Left renal cortex interstitium (tissue), 4 donors: ENCODE measurements around the gene YES1. TPM values are rescaled to one million over a fixed set of nuclear protein-coding genes. Genes with fewer than 3 reads are reported as not detected.
"Not testable (repeated sequence)": the region's sequence is repeated elsewhere in the genome, so short reads cannot be mapped to it uniquely, and the experiment has no call there.

Experiments used
- DNase-seq, 4 donors: peaks; one replicate each; pipeline ENCODE4 v3.0.0-alpha.2; 2013; ENCODE audit warnings: low read depth in 4 of 4, low spot score in 2 of 4, missing footprints in 1 of 4
- polyA plus RNA-seq, 4 donors: library from polyadenylated mRNA; unstranded; fragments of 120-200 nt; gene quantifications; one replicate each; pipeline ENCODE4 v1.2.1, GENCODE V29; 2013; ENCODE audit not compliant: insufficient read length in 4 of 4

Gene YES1
- polyA plus RNA-seq, 4 donors = 60.8 to 71.2 (median 69.0) TPM

DNA sequence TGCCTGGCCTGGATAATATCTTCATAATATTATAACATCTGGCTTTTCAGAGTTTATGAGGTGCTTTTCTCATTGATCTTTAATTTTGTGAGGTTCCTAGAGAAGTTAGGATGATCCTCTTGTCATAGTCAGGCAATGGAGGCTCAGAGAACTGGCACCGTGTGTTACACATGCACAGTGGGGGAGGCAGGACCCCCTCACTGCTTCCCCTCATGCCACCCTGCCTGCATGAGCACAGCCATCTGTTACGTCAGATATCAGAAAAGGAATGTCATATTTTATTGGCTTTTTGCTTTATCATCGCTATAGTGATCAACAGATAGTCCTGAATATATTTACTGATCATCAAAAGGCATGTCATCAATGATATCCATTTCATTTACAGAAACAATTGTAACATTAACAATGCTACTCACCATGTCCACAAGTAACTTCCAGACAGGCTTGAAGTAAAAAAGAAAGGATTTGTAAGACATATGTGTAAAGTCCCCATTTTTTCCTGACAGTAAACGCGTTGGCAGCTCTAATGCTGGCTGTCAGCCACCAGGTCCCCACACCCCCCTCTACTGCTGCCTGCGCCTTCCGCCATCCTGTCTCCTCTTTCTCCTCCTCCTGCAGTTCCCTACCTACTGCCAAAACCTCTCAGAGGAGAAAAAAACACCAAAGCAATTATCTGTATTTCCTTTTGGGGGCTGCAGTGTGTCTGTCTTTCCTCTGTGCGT lies 118.4 kb downstream of the YES1 start:
- no peak for DNase-seq

GRCh38 chr18:692824-693223 lies 119.2 kb downstream of the YES1 start:
- no peak for DNase-seq

- no peak for DNase-seq
Measured at GRCh38 chr18:688323-688722, 123.7 kb downstream of the YES1 start.

DNA sequence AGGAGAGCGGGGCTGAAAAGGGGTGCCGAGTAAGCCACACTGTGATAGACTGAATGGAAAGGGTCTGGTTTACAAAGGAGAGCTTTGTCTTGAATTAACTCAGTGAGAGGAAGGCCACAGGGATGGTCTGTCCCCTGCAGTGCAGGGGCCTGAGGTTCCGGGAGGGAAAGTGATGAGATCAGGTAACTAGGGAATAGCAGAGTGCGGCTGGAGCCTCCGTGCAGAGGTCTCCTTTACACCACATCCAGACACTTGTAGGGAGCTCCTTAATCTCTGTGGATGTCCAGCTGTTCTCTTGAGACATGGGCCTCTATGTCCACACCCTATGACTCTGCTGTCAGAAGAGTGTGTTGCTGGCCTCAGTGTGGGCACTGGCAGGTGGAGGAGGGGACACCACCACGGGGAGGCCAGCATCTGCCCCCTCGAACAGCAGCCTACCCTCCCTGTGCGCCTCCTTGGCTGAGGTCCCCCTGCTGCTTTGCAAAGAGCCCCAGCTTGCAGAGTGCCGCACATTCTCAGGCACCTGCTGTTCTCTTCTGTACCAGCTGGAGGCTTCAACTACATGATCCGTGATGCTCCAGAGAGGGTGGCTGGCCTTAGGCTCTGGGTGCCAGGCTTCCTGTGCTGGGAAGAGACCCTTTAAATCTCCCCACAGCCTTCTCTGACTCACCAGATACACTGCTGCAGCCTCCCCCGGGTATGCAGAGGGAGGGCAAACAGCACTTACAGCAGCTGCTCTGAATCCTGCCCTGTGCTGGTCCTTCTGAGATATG lies 125.5 kb downstream of the YES1 start:
- no peak for DNase-seq

DNA sequence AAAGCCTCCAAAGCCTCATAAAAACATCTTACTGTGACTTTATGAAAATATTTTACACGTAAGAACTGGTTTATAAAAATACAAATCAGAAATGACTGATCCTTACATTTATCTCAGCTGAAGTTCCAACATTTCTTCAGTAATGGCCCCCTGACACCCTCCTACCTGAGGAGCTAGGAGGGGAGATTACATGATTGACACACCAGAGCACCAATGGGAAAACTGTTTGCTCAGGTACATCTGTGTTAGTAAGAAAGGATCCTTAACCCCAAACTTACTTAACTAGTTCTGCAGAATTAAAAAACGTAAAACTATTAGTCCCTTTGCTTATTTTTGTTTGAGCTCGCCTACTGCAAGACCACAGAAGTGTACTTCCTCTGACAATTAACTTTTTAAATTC lies 126.6 kb downstream of the YES1 start:
- DNase-seq = no peak

GRCh38 chr18:683531-683930 lies 128.5 kb downstream of the YES1 start:
- DNase-seq = no peak

- DNase-seq = no peak
Measured at GRCh38 chr18:682833-683232, 129.2 kb downstream of the YES1 start.

- DNase-seq = not testable (repeated sequence)
Measured at GRCh38 chr18:682416-682815, 129.6 kb downstream of the YES1 start.

- no peak for DNase-seq
Measured at GRCh38 chr18:681985-682384, 130.1 kb downstream of the YES1 start.

- no peak for DNase-seq
Measured at GRCh38 chr18:680392-680791, 131.7 kb downstream of the YES1 start.

DNA sequence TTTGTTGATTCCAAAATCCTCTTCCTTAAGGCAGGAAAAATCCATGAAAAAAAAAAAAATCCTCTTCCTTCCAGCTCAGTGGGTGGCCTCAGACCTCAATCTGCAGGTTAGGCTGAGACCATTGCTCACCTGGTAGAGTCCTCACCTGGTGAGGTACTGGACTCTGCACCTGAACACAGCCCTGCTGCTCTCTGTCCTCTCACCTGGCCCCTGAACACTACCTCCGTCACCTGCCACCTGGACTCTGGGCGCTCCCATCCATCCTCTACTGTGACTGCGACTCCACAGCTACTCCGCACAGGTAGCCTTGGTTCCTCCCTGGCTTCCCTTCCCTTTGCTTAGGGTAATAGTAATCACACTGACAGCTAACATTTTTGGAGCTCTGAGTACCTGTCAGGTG lies 132.5 kb downstream of the YES1 start:
- DNase-seq = no peak

GRCh38 chr18:678482-679182 lies 133.4 kb downstream of the YES1 start:
- DNase-seq = no peak

- no peak for DNase-seq
Measured at GRCh38 chr18:677951-678381, 134.1 kb downstream of the YES1 start.

DNA sequence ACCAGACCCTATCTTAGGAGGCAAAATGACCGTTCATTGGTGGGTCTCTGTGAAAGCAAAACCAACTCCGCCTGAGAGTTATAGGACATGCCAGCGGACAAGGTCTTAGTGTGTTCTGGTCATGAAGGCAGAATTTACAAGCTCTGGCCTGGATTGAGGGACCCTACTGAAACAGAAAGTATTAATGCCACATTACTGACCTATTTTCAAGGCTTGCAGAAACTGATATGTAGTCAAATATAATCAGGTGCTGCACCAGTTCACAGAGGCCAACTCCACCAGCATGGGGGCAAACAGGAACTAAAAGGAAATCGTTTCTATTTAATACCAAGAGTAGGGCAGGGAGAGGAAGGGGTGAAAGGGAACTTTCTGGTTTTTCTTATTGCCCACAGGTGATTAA lies 134.9 kb downstream of the YES1 start:
- no peak for DNase-seq

GRCh38 chr18:676736-677135 lies 135.3 kb downstream of the YES1 start:
- DNase-seq = no peak

DNA sequence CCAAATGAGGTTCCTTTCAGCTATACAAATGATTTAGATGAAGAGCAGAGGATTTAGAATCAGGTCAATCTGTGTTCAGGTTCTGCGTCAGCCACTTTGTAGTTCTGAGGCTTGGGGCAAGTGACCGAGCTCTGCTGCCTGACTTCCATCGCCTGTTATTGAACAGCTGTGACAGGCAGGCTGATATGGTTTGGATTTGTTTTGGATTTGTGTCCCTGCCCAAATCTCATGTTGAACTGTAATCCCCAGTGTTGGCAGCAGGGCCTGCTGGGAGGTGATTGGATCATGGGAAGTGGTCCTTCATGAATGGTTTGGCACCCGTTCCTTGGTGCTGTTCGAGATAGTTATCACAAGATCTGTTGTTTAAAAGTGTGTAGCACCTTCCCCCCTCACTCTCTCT lies 136.0 kb downstream of the YES1 start:
- DNase-seq = no peak

- DNase-seq = no peak
Measured at GRCh38 chr18:675307-675706, 136.7 kb downstream of the YES1 start.

GRCh38 chr18:673769-674168 lies 138.3 kb downstream of the YES1 start:
- DNase-seq = no peak

DNA sequence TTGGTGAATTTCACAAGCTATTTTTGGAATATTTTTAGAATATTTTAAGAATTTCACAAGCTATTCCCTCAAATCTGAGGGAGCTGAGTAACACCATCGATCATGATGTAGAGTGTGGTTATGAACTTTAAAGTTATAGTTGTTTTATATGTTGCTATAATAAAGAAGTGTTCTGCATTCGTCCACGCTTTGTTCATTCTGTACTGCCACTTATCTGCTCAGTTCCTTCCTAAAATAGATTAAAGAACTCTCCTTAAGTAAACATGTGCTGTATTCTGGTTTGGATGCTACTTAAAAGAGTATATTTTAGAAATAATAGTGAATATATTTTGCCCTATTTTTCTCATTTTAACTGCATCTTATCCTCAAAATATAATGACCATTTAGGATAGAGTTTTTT lies 138.7 kb downstream of the YES1 start:
- no peak for DNase-seq
